Measurements from ENCODE around the gene SLC7A14. TPM values are rescaled to one million over a fixed set of nuclear protein-coding genes. Genes with fewer than 3 reads are reported as not detected.
"Not testable (repeated sequence)": the region's sequence is repeated elsewhere in the genome, so short reads cannot be mapped to it uniquely, and the experiment has no call there.

Gene SLC7A14
- total RNA-seq, 1 experiment from 2014 or later, result not detected

GRCh38 chr3:170579646-170580045 lies 6.2 kb downstream of the SLC7A14 start:
- intact Hi-C loops (cut with micrococcal nuclease), result no loop called here
- TF ChIP-seq EZH2 (IDR thresholded peaks at IDR 0.05) (no peak), CTCF (IDR thresholded peaks at IDR 0.05 in 2 of 3, conservative IDR thresholded peaks at IDR 0.05 in 1 of 3; ENCODE audit: borderline replicate concordance in 1 of 3, insufficient read depth in 1 of 3, low read depth in 2 of 3, low read length in 2 of 3) (no peak)
- no peak for ATAC-seq
- H3K36me3 ChIP-seq (ENCODE audit: control insufficient read depth in 1 of 2, insufficient read depth in 2 of 2, low read length in 2 of 2), result no peaks in the 10 kb centered on the region
- no peaks in the 10 kb centered on the region for H3K9me3 ChIP-seq (ENCODE audit: control insufficient read depth in 1 of 2, insufficient read depth in 1 of 2, low read depth in 1 of 2, low read length in 2 of 2)
- RAD21 ChIA-PET (ENCODE audit: low non-redundant PET in 1 of 2, low total read pairs in 2 of 2, uncharacterized antibody in 2 of 2, unreplicated experiment in 2 of 2), result no interaction called here
- no peak overlapping the region for H3K4me3 ChIP-seq (replicated peaks in 1 of 2; ENCODE audit: low read depth in 1 of 2, low read length in 2 of 2)
- no peak overlapping the region for H2AFZ ChIP-seq (ENCODE audit: low read depth, low read length, poor library complexity, severe bottlenecking)
- POLR2A ChIA-PET, result no interaction called here
- peaks cover 11% of the 10 kb centered on the region; the same call in 1 of the 2 replicates for H3K27me3 ChIP-seq (ENCODE audit: insufficient read depth, low read length)
- H3K9ac ChIP-seq (ENCODE audit: low read length), result no peak overlapping the region
- CTCF ChIA-PET, result no interaction called here
- H4K20me1 ChIP-seq (ENCODE audit: insufficient read depth), result no peaks in the 10 kb centered on the region
- no peaks in the 10 kb centered on the region for H3K4me1 ChIP-seq (ENCODE audit: control insufficient read depth in 1 of 2, insufficient read depth in 2 of 2, low read length in 2 of 2)
- no peaks in the 10 kb centered on the region for H3K79me2 ChIP-seq (ENCODE audit: insufficient read depth, low read length)
- no peak overlapping the region for H3K27ac ChIP-seq (ENCODE audit: low read depth, low read length)
- no TSS peak for BruUV-seq (replicated peaks)
- H3K9me2 ChIP-seq (ENCODE audit: insufficient read depth), result no peaks in the 10 kb centered on the region
- no peak overlapping the region for H3K4me2 ChIP-seq (ENCODE audit: low read length)
- no peak for DNase-seq (ENCODE audit: low read depth, low spot score)

- ChIA-PET CTCF (no interaction called here), RAD21 (ENCODE audit: low non-redundant PET in 1 of 2, low total read pairs in 2 of 2, uncharacterized antibody in 2 of 2, unreplicated experiment in 2 of 2) (no interaction called here), POLR2A (no interaction called here)
- Histone ChIP-seq H3K4me2 (ENCODE audit: low read length) (0 out of 2 replicates have a peak overlapping the region, but pooled peaks have one; percentile 14), H3K36me3 (ENCODE audit: control insufficient read depth in 1 of 2, insufficient read depth in 2 of 2, low read length in 2 of 2) (no peaks in the 10 kb centered on the region), H4K20me1 (ENCODE audit: insufficient read depth) (no peaks in the 10 kb centered on the region), H3K27me3 (ENCODE audit: insufficient read depth, low read length) (no peaks in the 10 kb centered on the region; the same call in 1 of the 2 replicates), H3K9me2 (ENCODE audit: insufficient read depth) (no peaks in the 10 kb centered on the region), H3K79me2 (ENCODE audit: insufficient read depth, low read length) (no peaks in the 10 kb centered on the region), H3K4me1 (ENCODE audit: control insufficient read depth in 1 of 2, insufficient read depth in 2 of 2, low read length in 2 of 2) (peaks cover 0 to 5% of the 10 kb centered on the region in 2 experiments; a peak in 2 of 4 replicates), H3K9me3 (ENCODE audit: control insufficient read depth in 1 of 2, insufficient read depth in 1 of 2, low read depth in 1 of 2, low read length in 2 of 2) (no peaks in the 10 kb centered on the region), H2AFZ (ENCODE audit: low read depth, low read length, poor library complexity, severe bottlenecking) (no peak overlapping the region), H3K9ac (ENCODE audit: low read length) (no peak overlapping the region), H3K27ac (ENCODE audit: low read depth, low read length) (no peak overlapping the region), H3K4me3 (replicated peaks in 1 of 2; ENCODE audit: low read depth in 1 of 2, low read length in 2 of 2) (no peak overlapping the region)
- no peak for DNase-seq (ENCODE audit: low read depth, low spot score)
- no peak for ATAC-seq
- BruUV-seq (replicated peaks), result no TSS peak
- TF ChIP-seq SRF (IDR thresholded peaks at IDR 0.05; ENCODE audit: low read depth), result no peak
- no peak for TF ChIP-seq POLR2A (IDR thresholded peaks at IDR 0.05; ENCODE audit: borderline replicate concordance, extremely low read depth, insufficient read depth, insufficient read length)
- TF ChIP-seq FOSL1 (IDR thresholded peaks at IDR 0.05; ENCODE audit: low read depth), result peak; percentile 42; the same call in 1 of the 2 replicates
- intact Hi-C loops (cut with micrococcal nuclease), result no loop called here
Observed at GRCh38 chr3:170572665-170573253, 13.1 kb downstream of the SLC7A14 start.

- BruUV-seq (replicated peaks); RAD21 ChIA-PET (ENCODE audit: low non-redundant PET in 1 of 2, low total read pairs in 2 of 2, uncharacterized antibody in 2 of 2, unreplicated experiment in 2 of 2); H3K9me2 ChIP-seq (ENCODE audit: insufficient read depth); CTCF ChIA-PET; H3K4me3 ChIP-seq (replicated peaks in 1 of 2; ENCODE audit: low read depth in 1 of 2, low read length in 2 of 2); H3K4me2 ChIP-seq (ENCODE audit: low read length); DNase-seq (ENCODE audit: low read depth, low spot score); H4K20me1 ChIP-seq (ENCODE audit: insufficient read depth); H3K79me2 ChIP-seq (ENCODE audit: insufficient read depth, low read length); H3K4me1 ChIP-seq (ENCODE audit: control insufficient read depth in 1 of 2, insufficient read depth in 2 of 2, low read length in 2 of 2); H3K9me3 ChIP-seq (ENCODE audit: control insufficient read depth in 1 of 2, insufficient read depth in 1 of 2, low read depth in 1 of 2, low read length in 2 of 2); H3K9ac ChIP-seq (ENCODE audit: low read length); H3K36me3 ChIP-seq (ENCODE audit: control insufficient read depth in 1 of 2, insufficient read depth in 2 of 2, low read length in 2 of 2); H2AFZ ChIP-seq (ENCODE audit: low read depth, low read length, poor library complexity, severe bottlenecking); H3K27me3 ChIP-seq (ENCODE audit: insufficient read depth, low read length); ATAC-seq; intact Hi-C loops (cut with micrococcal nuclease); POLR2A ChIA-PET; H3K27ac ChIP-seq (ENCODE audit: low read depth, low read length): not testable (repeated sequence)
Observed at GRCh38 chr3:170567598-170567997, 18.3 kb downstream of the SLC7A14 start.
